Body of pancreas (tissue), 4 donors: ENCODE data around the gene KCNA3.

Experiments used
- CTCF ChIP-seq, 7 experiments: fragments of 450-650 bp in 4 of 7; fragments of 200-600 bp in 3 of 7; sonication (generic) in 3 of 7; IDR thresholded peaks; one replicate each; pipeline ENCODE4 v1.5.1; 2016 to 2019; ENCODE audit warnings: antibody characterized with exemption in 7 of 7
- POLR2A ChIP-seq, 3 donors: fragments of 450-650 bp; IDR thresholded peaks; one replicate each; pipeline ENCODE4 v1.6.1; 2016; ENCODE audit warnings: antibody characterized with exemption in 3 of 3, mild to moderate bottlenecking in 2 of 3

GRCh38 chr1:110718452-110718851 is 43.7 kb upstream of the KCNA3 start:
- TF ChIP-seq POLR2A (IDR thresholded peaks at IDR 0.05) (no peak), CTCF (IDR thresholded peaks at IDR 0.05) (no peak)
